Neuronal stem cell (in vitro differentiated cells): ENCODE data around the gene HNF1B.

Experiments
- DNase-seq: peaks from one replicate; pipeline ENCODE4 v3.0.0-alpha.2; 2013; ENCODE audit warnings: low spot score
- H2AFZ ChIP-seq: one replicate; pipeline ENCODE4 v1.6.1; 2013; ENCODE audit warnings: mild to moderate bottlenecking, low read length, inconsistent platforms
- H2AK5ac ChIP-seq: 2 replicates; pipeline ENCODE4 v1.6.1; 2013; ENCODE audit warnings: low read depth, mild to moderate bottlenecking, inconsistent platforms, low read length, moderate library complexity, mixed read lengths
- H2BK120ac ChIP-seq: 2 replicates; pipeline ENCODE4 v1.6.1; 2013; ENCODE audit warnings: low read depth, mild to moderate bottlenecking, inconsistent platforms, low read length, moderate library complexity, mixed read lengths
- H2BK12ac ChIP-seq: one replicate; pipeline ENCODE4 v1.6.1; 2013; ENCODE audit warnings: low read length, inconsistent platforms
- H2BK15ac ChIP-seq: 2 replicates; pipeline ENCODE4 v1.6.1; 2013; ENCODE audit warnings: mild to moderate bottlenecking, low read length, inconsistent platforms, mixed read lengths
- H2BK5ac ChIP-seq: one replicate; pipeline ENCODE4 v1.6.1; 2013; ENCODE audit warnings: inconsistent platforms, mild to moderate bottlenecking, low read length, moderate library complexity
- H3K14ac ChIP-seq: one replicate; pipeline ENCODE4 v1.6.1; 2013; ENCODE audit warnings: low read length, inconsistent platforms
- H3K18ac ChIP-seq: 2 replicates; pipeline ENCODE4 v1.6.1; 2013; ENCODE audit warnings: low read length, inconsistent platforms
- H3K23ac ChIP-seq: 2 replicates; pipeline ENCODE4 v1.6.1; 2013; ENCODE audit warnings: low read depth, mild to moderate bottlenecking, mixed read lengths, low read length, inconsistent platforms; ENCODE audit not compliant: poor library complexity
- H3K27ac ChIP-seq: replicated peaks from 3 replicates; pipeline ENCODE4 v1.5.1; 2013; ENCODE audit warnings: low read length, inconsistent platforms
- H3K27me3 ChIP-seq, 3 experiments: 2 replicates each; pipeline ENCODE4 v1.6.1; 2013; ENCODE audit warnings: low read length in 3 of 3, mild to moderate bottlenecking in 2 of 3, inconsistent platforms in 1 of 3, low read depth in 1 of 3, mixed read lengths in 1 of 3, moderate library complexity in 1 of 3; ENCODE audit not compliant: control insufficient read depth in 3 of 3, insufficient read depth in 3 of 3
- H3K36me3 ChIP-seq, 2 donors: replicated peaks in 1 of 2; 2 replicates each; pipeline ENCODE4 v1.6.1; 2013; ENCODE audit warnings: low read length in 2 of 2; ENCODE audit not compliant: control insufficient read depth in 2 of 2, insufficient read depth in 2 of 2
- H3K4ac ChIP-seq: 2 replicates; pipeline ENCODE4 v1.6.1; 2013; ENCODE audit warnings: inconsistent platforms, mild to moderate bottlenecking, low read length, moderate library complexity
- H3K4me1 ChIP-seq, 2 donors: 1 replicate in 1 of 2; 2 replicates in 1 of 2; pipeline ENCODE4 v1.6.1; 2013; ENCODE audit warnings: low read length in 2 of 2, low read depth in 1 of 2; ENCODE audit not compliant: control insufficient read depth in 2 of 2, insufficient read depth in 1 of 2
- H3K4me2 ChIP-seq: one replicate; pipeline ENCODE4 v1.6.1; 2013; ENCODE audit warnings: mild to moderate bottlenecking, low read length, inconsistent platforms; ENCODE audit not compliant: insufficient read depth, poor library complexity, severe bottlenecking
- H3K4me3 ChIP-seq, 2 donors: 2 replicates each; pipeline ENCODE4 v1.5.1; 2013; ENCODE audit warnings: low read length in 2 of 2, mild to moderate bottlenecking in 2 of 2, inconsistent platforms in 1 of 2, moderate library complexity in 1 of 2
- H3K79me1 ChIP-seq: one replicate; pipeline ENCODE4 v1.6.1; 2013; ENCODE audit warnings: low read depth, mild to moderate bottlenecking, inconsistent platforms, low read length, moderate library complexity
- H3K9ac ChIP-seq: one replicate; pipeline ENCODE4 v1.6.1; 2013; ENCODE audit warnings: mild to moderate bottlenecking, low read depth, low read length, inconsistent platforms; ENCODE audit not compliant: poor library complexity
- H3K9me3 ChIP-seq, 2 donors: replicated peaks in 1 of 2; 2 replicates each; pipeline versions ENCODE3 to v1.6.1; 2013; ENCODE audit warnings: low read length in 2 of 2, mild to moderate bottlenecking in 2 of 2, inconsistent platforms in 1 of 2, low read depth in 1 of 2, mixed read lengths in 1 of 2, moderate library complexity in 1 of 2; ENCODE audit not compliant: control insufficient read depth in 2 of 2, insufficient read depth in 1 of 2
- H4K8ac ChIP-seq: one replicate; pipeline ENCODE4 v1.6.1; 2013; ENCODE audit warnings: low read depth, mild to moderate bottlenecking, inconsistent platforms, low read length, moderate library complexity
- H4K91ac ChIP-seq: one replicate; pipeline ENCODE4 v1.6.1; 2013; ENCODE audit warnings: low read length, low read depth, mild to moderate bottlenecking, inconsistent platforms; ENCODE audit not compliant: poor library complexity
- WGBS, 2 donors: extraction: QIAGEN DNeasy Blood & Tissue Kit; methylation state at CpG; one replicate each; pipeline ENCODE4 v1.1.7; 2013; ENCODE audit warnings: missing lambda C conversion rate in 2 of 2, mixed read lengths in 1 of 2; ENCODE audit not compliant: insufficient read length in 2 of 2, insufficient replicate concordance in 1 of 2; ENCODE audit errors: extremely low coverage in 2 of 2; 5-methylcytosine and 5-hydroxymethylcytosine counted together

The HNF1B gene

DNA sequence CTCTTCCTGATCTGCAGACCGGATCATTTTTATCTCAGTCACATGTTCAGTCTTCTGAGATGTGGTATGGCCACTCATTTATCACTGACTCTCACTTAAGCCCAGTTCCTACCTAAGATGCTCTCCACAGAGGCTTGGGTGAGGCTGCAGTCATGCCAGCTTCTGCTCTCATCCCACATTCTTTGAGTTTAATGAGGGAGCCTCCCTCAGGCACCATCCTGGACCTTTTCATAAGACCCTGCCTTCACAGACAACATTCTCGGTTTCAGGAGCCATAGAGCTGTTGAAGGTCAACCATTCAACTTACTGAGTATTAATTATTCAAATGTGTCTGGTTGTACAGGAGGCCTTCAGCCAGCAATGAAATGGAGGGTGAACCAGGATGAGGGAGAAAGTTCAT is 23.6 kb upstream of the HNF1B start:
- no peak overlapping the region for H3K14ac ChIP-seq
- no peak overlapping the region for H2BK120ac ChIP-seq
- H3K36me3 ChIP-seq, result no peaks in the 10 kb centered on the region
- no peak overlapping the region for H4K8ac ChIP-seq
- no peak overlapping the region for H3K4me2 ChIP-seq
- no peak overlapping the region for H3K23ac ChIP-seq
- H3K4me1 ChIP-seq, result no peaks in the 10 kb centered on the region
- no peak overlapping the region for H2BK12ac ChIP-seq
- H3K4ac ChIP-seq, result no peak overlapping the region
- no peak overlapping the region for H2AFZ ChIP-seq
- no peak overlapping the region for H3K18ac ChIP-seq
- H4K91ac ChIP-seq, result no peak overlapping the region
- H3K9ac ChIP-seq, result no peak overlapping the region
- peaks cover 6 to 7% of the 10 kb centered on the region in 2 donors for H3K9me3 ChIP-seq
- H2AK5ac ChIP-seq, result no peak overlapping the region
- H3K79me1 ChIP-seq, result no peaks in the 10 kb centered on the region
- H2BK5ac ChIP-seq, result no peak overlapping the region
- H3K27ac ChIP-seq, result no peak overlapping the region
- no CpG with 5 or more reads among the region's 2 CpGs for WGBS, 2 donors
- peaks cover 0 to 22% (median 0%) of the 10 kb centered on the region in 3 experiments for H3K27me3 ChIP-seq
- H2BK15ac ChIP-seq, result no peak overlapping the region
- DNase-seq, result no peak
- no peak overlapping the region for H3K4me3 ChIP-seq

DNA sequence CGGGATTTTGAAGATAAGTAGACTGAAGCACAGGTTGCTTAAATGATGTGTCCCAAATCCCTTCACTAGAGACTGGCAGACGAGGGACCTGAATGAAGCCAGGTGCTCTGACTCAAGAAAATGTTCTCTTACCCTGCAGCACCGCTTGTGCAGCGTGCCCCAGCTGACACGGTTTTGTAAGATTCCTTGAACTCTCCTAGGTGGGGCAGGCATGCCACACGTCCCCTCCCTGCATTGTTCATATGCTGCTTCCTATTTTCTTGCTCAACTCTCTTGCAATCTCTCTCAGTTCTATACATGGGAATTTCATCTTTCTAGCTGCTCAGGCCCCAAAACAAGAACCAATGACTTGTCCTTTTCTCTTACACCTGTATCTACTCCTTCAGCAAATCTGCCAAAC is 22.1 kb upstream of the HNF1B start:
- no peak overlapping the region for H2BK5ac ChIP-seq
- H3K4me3 ChIP-seq, result no peak overlapping the region
- H4K91ac ChIP-seq, result no peak overlapping the region
- H3K27me3 ChIP-seq, result peaks cover 0 to 24% (median 0%) of the 10 kb centered on the region in 3 experiments
- no peak overlapping the region for H3K4ac ChIP-seq
- no peaks in the 10 kb centered on the region for H3K79me1 ChIP-seq
- no peak overlapping the region for H2AFZ ChIP-seq
- no peak overlapping the region for H3K27ac ChIP-seq
- WGBS, 2 donors, result no CpG with 5 or more reads among the region's 6 CpGs
- H3K23ac ChIP-seq, result no peak overlapping the region
- no peak overlapping the region for H3K18ac ChIP-seq
- H3K4me2 ChIP-seq, result no peak overlapping the region
- H3K14ac ChIP-seq, result no peak overlapping the region
- no peak overlapping the region for H3K9ac ChIP-seq
- no peak for DNase-seq
- H3K36me3 ChIP-seq, result no peaks in the 10 kb centered on the region
- H4K8ac ChIP-seq, result no peak overlapping the region
- H3K4me1 ChIP-seq, result no peaks in the 10 kb centered on the region
- peaks cover 6 to 7% of the 10 kb centered on the region in 2 donors for H3K9me3 ChIP-seq
- H2BK12ac ChIP-seq, result no peak overlapping the region
- no peak overlapping the region for H2AK5ac ChIP-seq
- H2BK15ac ChIP-seq, result no peak overlapping the region
- H2BK120ac ChIP-seq, result no peak overlapping the region

DNA sequence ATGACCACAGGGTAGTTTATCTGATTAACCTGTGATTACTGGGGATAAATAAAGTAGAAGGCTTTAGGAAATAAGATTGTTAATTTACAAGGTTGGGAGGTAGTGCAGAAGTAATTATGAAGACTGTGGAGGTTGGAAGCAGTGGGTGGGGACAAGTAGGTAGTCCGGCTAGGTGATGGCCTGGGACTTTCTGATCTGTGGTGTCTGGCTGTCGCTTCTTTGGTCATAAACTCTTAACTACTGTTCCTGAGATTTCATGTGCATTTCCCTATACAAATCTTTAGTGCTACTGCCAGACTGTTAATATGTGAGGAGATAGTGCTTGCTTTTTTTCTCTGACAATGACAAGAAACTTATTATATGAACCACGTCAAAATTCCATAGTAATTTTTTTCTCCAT is 19.5 kb upstream of the HNF1B start:
- H3K27me3 ChIP-seq, result peaks cover 0 to 26% (median 0%) of the 10 kb centered on the region in 3 experiments
- no peak overlapping the region for H2AK5ac ChIP-seq
- H2AFZ ChIP-seq, result no peak overlapping the region

DNA sequence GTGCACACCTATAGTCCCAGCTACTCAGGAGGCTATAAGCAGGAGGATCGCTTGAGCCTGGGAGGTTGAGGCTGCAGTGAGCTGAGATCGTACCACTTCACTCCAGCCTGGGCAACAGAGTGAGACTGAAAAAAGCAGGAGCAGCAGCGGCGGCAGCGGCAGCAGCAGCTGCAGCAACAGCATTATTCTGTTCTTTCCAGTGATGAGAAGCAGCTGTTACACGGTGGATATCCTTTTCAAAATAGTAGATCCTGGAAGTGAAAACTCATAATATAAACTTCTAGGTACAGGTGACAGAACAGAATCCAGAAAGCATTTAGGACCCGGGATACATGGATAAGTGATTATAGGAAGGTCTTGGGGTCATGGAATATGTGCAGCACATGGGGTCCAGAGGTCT is 17.8 kb upstream of the HNF1B start:
- H3K79me1 ChIP-seq, result no peaks in the 10 kb centered on the region
- H3K4me1 ChIP-seq, result no peaks in the 10 kb centered on the region
- WGBS, 2 donors, result no CpG with 5 or more reads among the region's 7 CpGs
- H3K27me3 ChIP-seq, result peaks cover 0 to 28% (median 0%) of the 10 kb centered on the region in 3 experiments
- H3K4ac ChIP-seq, result no peak overlapping the region
- H3K36me3 ChIP-seq, result no peaks in the 10 kb centered on the region
- no peak overlapping the region for H3K9ac ChIP-seq
- no peak overlapping the region for H3K18ac ChIP-seq
- H3K9me3 ChIP-seq, result peaks cover 0 to 5% of the 10 kb centered on the region in 2 donors
- no peak overlapping the region for H2BK15ac ChIP-seq
- H2BK5ac ChIP-seq, result no peak overlapping the region
- no peak overlapping the region for H2BK12ac ChIP-seq
- H3K4me2 ChIP-seq, result no peak overlapping the region
- no peak overlapping the region for H2AFZ ChIP-seq
- H3K23ac ChIP-seq, result no peak overlapping the region
- no peak overlapping the region for H3K14ac ChIP-seq
- H4K8ac ChIP-seq, result no peak overlapping the region
- H3K4me3 ChIP-seq, result no peak overlapping the region
- H2AK5ac ChIP-seq, result no peak overlapping the region
- no peak overlapping the region for H3K27ac ChIP-seq
- no peak for DNase-seq
- no peak overlapping the region for H4K91ac ChIP-seq
- H2BK120ac ChIP-seq, result no peak overlapping the region

More for the DNA sequence above, 19.5 kb upstream of the HNF1B start:
- Histone ChIP-seq H2BK12ac (no peak overlapping the region), H3K9me3 (peaks cover 6 to 7% of the 10 kb centered on the region in 2 donors), H4K91ac (no peak overlapping the region), H2BK120ac (no peak overlapping the region), H3K18ac (no peak overlapping the region), H3K4ac (no peak overlapping the region), H2BK5ac (no peak overlapping the region), H2BK15ac (no peak overlapping the region), H3K4me2 (no peak overlapping the region), H3K36me3 (no peaks in the 10 kb centered on the region), H3K4me3 (no peak overlapping the region), H3K14ac (no peak overlapping the region), H4K8ac (no peak overlapping the region), H3K9ac (no peak overlapping the region), H3K79me1 (no peaks in the 10 kb centered on the region), H3K4me1 (no peaks in the 10 kb centered on the region), H3K27ac (no peak overlapping the region), H3K23ac (no peak overlapping the region)
- DNase-seq, result no peak
- no CpG with 5 or more reads among the region's 3 CpGs for WGBS, 2 donors
